Measurements from ENCODE around the gene DOCK11. TPM values are rescaled to one million over a fixed set of nuclear protein-coding genes. Genes with fewer than 3 reads are reported as not detected.

DOCK11 gene
- total RNA-seq, 2 donors from 2014 or later, result 5.2 to 7.9 TPM

DNA sequence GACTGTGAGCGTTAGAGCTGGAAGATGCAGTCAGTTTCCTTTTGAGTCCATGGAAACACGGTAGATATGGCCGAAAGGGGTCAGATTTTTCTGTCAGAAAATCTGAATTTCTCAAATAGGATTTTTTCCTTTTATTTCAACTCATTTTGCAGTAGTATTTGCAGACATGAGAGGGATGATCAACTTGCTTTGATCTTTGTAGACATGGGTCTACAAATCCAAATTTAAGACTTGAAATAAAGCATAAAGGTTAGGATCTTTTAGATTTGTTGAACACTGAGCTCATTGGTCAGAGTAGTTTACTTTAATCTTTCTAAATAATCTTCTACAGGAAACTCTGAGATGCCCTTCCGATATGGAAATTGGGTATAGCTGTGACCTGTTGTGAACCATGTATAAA, 44.7 kb downstream of the DOCK11 start:
- Histone ChIP-seq H3K27me3 (no peaks in the 10 kb centered on the region), H3K27ac (no peak overlapping the region), H3K4me1 (no peaks in the 10 kb centered on the region), H3K9me3 (no peaks in the 10 kb centered on the region), H3K4me3 (no peak overlapping the region), H3K36me3 (no peaks in the 10 kb centered on the region)
- TF ChIP-seq, protein P1, sequence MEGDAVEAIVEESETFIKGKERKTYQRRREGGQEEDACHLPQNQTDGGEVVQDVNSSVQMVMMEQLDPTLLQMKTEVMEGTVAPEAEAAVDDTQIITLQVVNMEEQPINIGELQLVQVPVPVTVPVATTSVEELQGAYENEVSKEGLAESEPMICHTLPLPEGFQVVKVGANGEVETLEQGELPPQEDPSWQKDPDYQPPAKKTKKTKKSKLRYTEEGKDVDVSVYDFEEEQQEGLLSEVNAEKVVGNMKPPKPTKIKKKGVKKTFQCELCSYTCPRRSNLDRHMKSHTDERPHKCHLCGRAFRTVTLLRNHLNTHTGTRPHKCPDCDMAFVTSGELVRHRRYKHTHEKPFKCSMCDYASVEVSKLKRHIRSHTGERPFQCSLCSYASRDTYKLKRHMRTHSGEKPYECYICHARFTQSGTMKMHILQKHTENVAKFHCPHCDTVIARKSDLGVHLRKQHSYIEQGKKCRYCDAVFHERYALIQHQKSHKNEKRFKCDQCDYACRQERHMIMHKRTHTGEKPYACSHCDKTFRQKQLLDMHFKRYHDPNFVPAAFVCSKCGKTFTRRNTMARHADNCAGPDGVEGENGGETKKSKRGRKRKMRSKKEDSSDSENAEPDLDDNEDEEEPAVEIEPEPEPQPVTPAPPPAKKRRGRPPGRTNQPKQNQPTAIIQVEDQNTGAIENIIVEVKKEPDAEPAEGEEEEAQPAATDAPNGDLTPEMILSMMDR (IDR thresholded peaks at IDR 0.05), result no peak
- no peak for DNase-seq (ENCODE audit: low spot score)

DNA sequence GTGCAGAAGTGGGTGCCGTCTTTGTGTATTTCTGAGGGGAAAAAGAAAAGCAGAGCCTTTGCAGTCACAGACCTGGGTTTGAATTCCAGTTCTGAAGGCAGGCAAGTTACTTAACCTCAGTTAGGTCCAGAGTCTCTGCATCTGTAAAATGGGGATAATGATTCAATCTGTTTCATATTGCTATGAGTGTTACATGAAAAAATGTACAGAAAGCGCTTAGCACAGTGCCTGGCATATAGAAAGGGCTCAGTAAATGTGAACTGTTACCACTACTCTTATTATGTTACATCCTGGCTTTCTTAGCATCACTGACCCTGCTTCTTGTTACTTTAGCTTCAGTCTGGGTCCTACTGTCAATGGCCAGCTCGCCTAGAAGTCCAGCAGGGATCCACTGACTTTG, 45.9 kb downstream of the DOCK11 start:
- H3K36me3 ChIP-seq, result no peaks in the 10 kb centered on the region
- no peak overlapping the region for H3K4me3 ChIP-seq
- no peaks in the 10 kb centered on the region for H3K9me3 ChIP-seq
- no peak for DNase-seq (ENCODE audit: low spot score)
- H3K4me1 ChIP-seq, result no peaks in the 10 kb centered on the region
- TF ChIP-seq, protein P1 (IDR thresholded peaks at IDR 0.05), result no peak
- no peaks in the 10 kb centered on the region for H3K27me3 ChIP-seq
- no peak overlapping the region for H3K27ac ChIP-seq

DNA sequence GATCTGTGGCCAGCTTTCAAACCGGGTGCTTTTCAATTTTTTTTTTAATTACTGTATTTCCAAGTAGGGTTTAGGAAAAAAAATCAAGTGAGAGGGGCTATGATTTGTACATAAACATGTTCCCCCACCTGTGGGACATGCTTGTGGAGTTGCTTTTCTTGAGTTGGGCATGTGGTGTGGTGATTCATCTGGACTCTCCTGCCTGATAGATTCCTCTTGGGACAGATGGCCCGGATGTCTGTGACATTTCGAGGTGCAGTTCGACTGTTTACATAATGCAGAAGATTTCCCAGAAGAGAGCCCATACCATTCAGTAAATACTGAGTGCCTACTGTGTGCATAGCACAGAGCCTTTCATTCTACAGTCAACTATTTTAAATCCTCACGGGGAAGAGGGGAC, 49.9 kb downstream of the DOCK11 start:
- no peak for DNase-seq (ENCODE audit: low spot score)
- Histone ChIP-seq H3K36me3 (no peaks in the 10 kb centered on the region), H3K9me3 (no peaks in the 10 kb centered on the region), H3K27me3 (no peaks in the 10 kb centered on the region), H3K4me3 (no peak overlapping the region), H3K4me1 (no peaks in the 10 kb centered on the region), H3K27ac (no peak overlapping the region)
- TF ChIP-seq, protein P1 (IDR thresholded peaks at IDR 0.05), result no peak

DNA sequence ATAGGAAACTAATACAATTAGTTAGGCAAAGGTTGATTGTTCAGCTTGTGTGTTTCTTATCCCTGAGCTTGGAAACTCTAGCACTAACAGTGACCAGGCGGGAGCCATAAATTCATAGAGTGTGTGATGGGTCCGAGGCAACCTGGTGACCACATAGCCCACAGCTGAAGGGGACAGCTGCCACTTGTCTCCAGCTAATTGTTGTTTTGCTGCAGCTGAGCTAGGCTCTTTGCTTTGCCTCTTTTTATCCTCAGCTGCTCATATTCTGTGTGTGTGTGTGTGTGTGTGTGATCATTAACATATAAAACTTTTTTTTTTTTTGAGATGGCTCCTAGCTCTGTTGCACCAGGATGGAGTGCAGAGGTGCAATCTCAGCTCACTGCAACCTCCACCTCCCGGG, 53.2 kb downstream of the DOCK11 start:
- Histone ChIP-seq H3K27me3 (no peaks in the 10 kb centered on the region), H3K4me3 (no peak overlapping the region), H3K9me3 (no peaks in the 10 kb centered on the region), H3K27ac (no peak overlapping the region), H3K4me1 (no peaks in the 10 kb centered on the region), H3K36me3 (no peaks in the 10 kb centered on the region)
- DNase-seq (ENCODE audit: low spot score), result no peak
- TF ChIP-seq, protein P1 (IDR thresholded peaks at IDR 0.05), result no peak

DNA sequence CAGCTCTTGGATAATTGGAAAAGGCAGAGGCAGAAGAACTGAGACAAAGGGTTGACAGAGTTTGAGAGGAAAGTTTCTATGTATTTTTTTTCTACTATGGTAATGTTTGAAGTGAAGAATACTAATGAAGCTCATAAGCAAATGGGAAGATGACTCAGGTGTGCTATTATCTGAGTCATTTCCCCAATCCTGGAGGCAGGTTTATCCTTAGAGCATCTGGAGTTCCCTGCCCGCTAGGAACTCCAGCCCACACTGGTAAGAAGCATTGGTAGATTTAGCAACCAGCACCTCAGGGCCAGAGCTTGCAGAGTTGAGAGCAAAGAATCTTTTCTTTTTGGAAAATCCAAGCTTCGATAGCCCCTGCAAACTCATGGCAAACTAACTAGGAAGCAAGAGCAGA, 55.2 kb downstream of the DOCK11 start:
- TF ChIP-seq, protein P1 (IDR thresholded peaks at IDR 0.05), result no peak
- H3K36me3 ChIP-seq, result no peaks in the 10 kb centered on the region
- no peaks in the 10 kb centered on the region for H3K27me3 ChIP-seq
- no peaks in the 10 kb centered on the region for H3K9me3 ChIP-seq
- no peak overlapping the region for H3K4me3 ChIP-seq
- DNase-seq (ENCODE audit: low spot score), result no peak
- no peaks in the 10 kb centered on the region for H3K4me1 ChIP-seq
- no peak overlapping the region for H3K27ac ChIP-seq

DNA sequence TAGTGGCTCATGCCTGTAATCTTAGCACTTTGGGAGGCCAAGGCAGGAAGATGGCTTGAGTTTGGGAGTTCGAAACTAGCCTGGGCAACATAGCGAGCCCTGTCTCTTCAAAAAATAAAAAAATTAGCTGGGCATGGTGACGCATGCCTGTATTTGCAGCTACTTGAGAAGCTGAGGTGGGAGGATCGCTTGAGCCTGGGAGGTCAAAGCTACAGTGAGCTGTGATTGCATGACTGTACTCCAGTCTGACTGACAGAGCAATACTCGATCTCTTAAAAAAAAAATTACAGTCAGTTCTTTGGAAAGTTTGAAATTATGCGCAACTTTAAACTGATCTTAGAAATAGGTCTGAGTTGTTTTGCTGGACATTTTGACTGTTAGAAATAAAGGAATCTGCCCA, 55.8 kb downstream of the DOCK11 start:
- no peaks in the 10 kb centered on the region for H3K9me3 ChIP-seq
- no peak for DNase-seq (ENCODE audit: low spot score)
- H3K27me3 ChIP-seq, result no peaks in the 10 kb centered on the region
- H3K36me3 ChIP-seq, result no peaks in the 10 kb centered on the region
- no peaks in the 10 kb centered on the region for H3K4me1 ChIP-seq
- TF ChIP-seq, protein P1 (IDR thresholded peaks at IDR 0.05), result no peak
- no peak overlapping the region for H3K4me3 ChIP-seq
- H3K27ac ChIP-seq, result no peak overlapping the region

Measured in right atrium auricular region (tissue), 2 donors.